IMR-90 (cell line): ENCODE data around the gene CTNS. TPM values are rescaled to one million over a fixed set of nuclear protein-coding genes. Genes with fewer than 3 reads are reported as not detected.

Experiments
- ATAC-seq: fragments of 200-7000 bp; cut with Tn5 transposase; 2 replicates; pipeline ENCODE4 v1.9.1; 2020; ENCODE audit warnings: low read depth, mild to moderate bottlenecking, moderate library complexity
- BruUV-seq: library from RNA; stranded (reverse); fragments of 400-500 nt; replicated peaks from 2 replicates; lab custom pipeline; 2021; lab: Mats Ljungman, UMichigan
- CTCF ChIA-PET: fragments of 300-600 bp; formaldehyde crosslinking; extraction: SDS; loops from one replicate; lab custom pipeline; 2021; ENCODE audit warnings: antibody characterized with exemption; lab: Yijun Ruan, JAX
- POLR2A ChIA-PET: fragments of 300-600 bp; sonication (Branson Sonifier 250); formaldehyde crosslinking; loops from one replicate; lab custom pipeline; 2022; ENCODE audit warnings: antibody characterized with exemption; ENCODE audit not compliant: unreplicated experiment; lab: Charles Lee
- DNase-seq: peaks from one replicate; pipeline ENCODE4 v3.0.0; 2013
- H2AFZ ChIP-seq: replicated peaks from 2 replicates; pipeline ENCODE3; 2013; ENCODE audit warnings: low read length, mild to moderate bottlenecking; ENCODE audit not compliant: poor library complexity
- H2AK5ac ChIP-seq: 2 replicates; pipeline ENCODE4 v1.6.1; 2013; ENCODE audit warnings: low read depth, low read length, inconsistent platforms
- H2AK9ac ChIP-seq: replicated peaks from 2 replicates; pipeline ENCODE3; 2013; ENCODE audit warnings: mild to moderate bottlenecking, low read depth, low read length, moderate library complexity; ENCODE audit not compliant: poor library complexity
- H2BK120ac ChIP-seq: 2 replicates; pipeline ENCODE4 v1.6.1; 2013; ENCODE audit warnings: low read depth, low read length, inconsistent platforms
- H2BK15ac ChIP-seq: 3 replicates; pipeline ENCODE4 v1.6.1; 2013; ENCODE audit warnings: low read depth, low read length, inconsistent platforms
- H2BK20ac ChIP-seq: 2 replicates; pipeline ENCODE4 v1.6.1; 2013; ENCODE audit warnings: low read depth, mild to moderate bottlenecking, inconsistent platforms, low read length, moderate library complexity
- H2BK5ac ChIP-seq: 2 replicates; pipeline ENCODE4 v1.6.1; 2013; ENCODE audit warnings: mild to moderate bottlenecking, low read depth, low read length, inconsistent platforms; ENCODE audit not compliant: poor library complexity, severe bottlenecking
- H3K14ac ChIP-seq: replicated peaks from 2 replicates; pipeline ENCODE4 v1.6.1; 2013; ENCODE audit warnings: low read depth, low read length, inconsistent platforms
- H3K18ac ChIP-seq: 2 replicates; pipeline ENCODE4 v1.6.1; 2013; ENCODE audit warnings: low read depth, low read length, control low read depth
- H3K23ac ChIP-seq: 2 replicates; pipeline ENCODE4 v1.6.1; 2013; ENCODE audit warnings: low read depth, low read length, inconsistent platforms
- H3K27ac ChIP-seq: 2 replicates; pipeline ENCODE4 v1.5.1; 2013; ENCODE audit warnings: mild to moderate bottlenecking, control low read depth, low read length; ENCODE audit not compliant: insufficient read depth
- H3K27me3 ChIP-seq: 2 replicates; pipeline ENCODE4 v1.6.1; 2013; ENCODE audit warnings: low read length; ENCODE audit not compliant: control insufficient read depth, insufficient read depth
- H3K36me3 ChIP-seq: 2 replicates; pipeline ENCODE4 v1.6.1; 2013; ENCODE audit warnings: low read length, mixed read lengths; ENCODE audit not compliant: control insufficient read depth, insufficient read depth
- H3K4ac ChIP-seq: 2 replicates; pipeline ENCODE4 v1.6.1; 2013; ENCODE audit warnings: low read depth, low read length, inconsistent platforms
- H3K4me1 ChIP-seq: 2 replicates; pipeline ENCODE4 v1.6.1; 2013; ENCODE audit warnings: low read length, mixed read lengths; ENCODE audit not compliant: control insufficient read depth, insufficient read depth
- H3K4me2 ChIP-seq: 2 replicates; pipeline ENCODE4 v1.6.1; 2013; ENCODE audit warnings: low read depth, mild to moderate bottlenecking, control low read depth, low read length, moderate library complexity
- H3K4me3 ChIP-seq: 2 replicates; pipeline ENCODE4 v1.5.1; 2013; ENCODE audit warnings: low read depth, mild to moderate bottlenecking, control low read depth, low read length, moderate library complexity; ENCODE audit not compliant: insufficient read depth
- H3K56ac ChIP-seq: 2 replicates; pipeline ENCODE4 v1.6.1; 2013; ENCODE audit warnings: low read length, inconsistent platforms; ENCODE audit not compliant: insufficient read depth; ENCODE audit errors: extremely low read depth
- H3K79me1 ChIP-seq, 2 experiments: 2 replicates each; pipeline ENCODE4 v1.6.1; 2013; ENCODE audit warnings: low read length in 2 of 2, inconsistent platforms in 1 of 2, low read depth in 1 of 2
- H3K9ac ChIP-seq: 2 replicates; pipeline ENCODE4 v1.6.1; 2013; ENCODE audit warnings: low read depth, low read length, control low read depth
- H3K9me1 ChIP-seq: 2 replicates; pipeline ENCODE4 v1.6.1; 2013; ENCODE audit warnings: low read length, inconsistent platforms; ENCODE audit not compliant: insufficient read depth
- H3K9me3 ChIP-seq: 2 replicates; pipeline ENCODE4 v1.6.1; 2013; ENCODE audit warnings: low read length; ENCODE audit not compliant: control insufficient read depth, insufficient read depth
- H4K20me1 ChIP-seq: 2 replicates; pipeline ENCODE4 v1.6.1; 2013; ENCODE audit warnings: low read length, inconsistent platforms; ENCODE audit not compliant: insufficient read depth
- H4K5ac ChIP-seq: 2 replicates; pipeline ENCODE4 v1.6.1; 2013; ENCODE audit warnings: mild to moderate bottlenecking, low read depth, low read length, control low read depth
- H4K8ac ChIP-seq, 2 experiments: 2 replicates each; pipeline ENCODE4 v1.6.1; 2013; ENCODE audit warnings: low read depth in 2 of 2, low read length in 2 of 2, control low read depth in 1 of 2, inconsistent platforms in 1 of 2
- H4K91ac ChIP-seq: 2 replicates; pipeline ENCODE4 v1.6.1; 2013; ENCODE audit warnings: low read depth, low read length, inconsistent platforms; ENCODE audit not compliant: insufficient read depth
- CEBPB ChIP-seq: IDR thresholded peaks from 2 replicates; pipeline ENCODE4 v1.6.1; 2012; ENCODE audit warnings: low read depth, low read length, improper control_type of control experiment
- FOS ChIP-seq: fragments of 150-350 bp; IDR thresholded peaks from 2 replicates; pipeline ENCODE4 v1.6.1; 2016; ENCODE audit warnings: low read depth, low read length
- MAFK ChIP-seq: IDR thresholded peaks from 2 replicates; pipeline ENCODE4 v1.6.1; 2012; ENCODE audit warnings: low read depth, low read length, improper control_type of control experiment
- MAZ ChIP-seq: IDR thresholded peaks from 2 replicates; pipeline ENCODE4 v1.6.1; 2012; ENCODE audit warnings: low read depth, mild to moderate bottlenecking, low read length, improper control_type of control experiment, moderate library complexity, borderline replicate concordance
- MXI1 ChIP-seq: IDR thresholded peaks from 2 replicates; pipeline ENCODE4 v1.6.1; 2012; ENCODE audit warnings: low read depth, mild to moderate bottlenecking, low read length, moderate library complexity, borderline replicate concordance
- NFE2L2 ChIP-seq: fragments of 150-350 bp; IDR thresholded peaks from 2 replicates; pipeline ENCODE4 v1.6.1; 2016; ENCODE audit warnings: low read depth, mild to moderate bottlenecking, low read length
- POLR2A ChIP-seq: IDR thresholded peaks from 2 replicates; pipeline ENCODE4 v1.6.1; 2012; ENCODE audit warnings: mild to moderate bottlenecking, low read depth, low read length
- RCOR1 ChIP-seq: IDR thresholded peaks from 2 replicates; pipeline ENCODE4 v1.6.1; 2012; ENCODE audit warnings: mild to moderate bottlenecking, low read length, improper control_type of control experiment; ENCODE audit not compliant: insufficient replicate concordance
- RFX5 ChIP-seq: IDR thresholded peaks from 2 replicates; pipeline ENCODE4 v1.8.0; 2012; ENCODE audit warnings: low read depth, mild to moderate bottlenecking, low read length, moderate library complexity
- WGBS, 2 experiments: methylation state at CpG; one replicate each; pipeline versions ENCODE4 v1.1.5 to v1.1.7; 2013; ENCODE audit warnings: missing lambda C conversion rate in 2 of 2; ENCODE audit not compliant: insufficient read length in 1 of 2; ENCODE audit errors: extremely low coverage in 2 of 2; 5-methylcytosine and 5-hydroxymethylcytosine counted together
- dilution Hi-C: fragments of 300-500 bp; cut with HindIII; formaldehyde crosslinking; loops from one replicate; pipeline ENCODE4 v1.14.3; 2018; ENCODE audit warnings: low sequenced_read_pairs; ENCODE audit not compliant: unreplicated experiment
- in situ Hi-C: fragments of 300-500 bp; cut with MboI; formaldehyde crosslinking; loops from 3 replicates; pipeline ENCODE4 v1.14.3; 2019; ENCODE audit warnings: low sequenced_read_pairs, inconsistent platforms, mixed read lengths
- intact Hi-C: fragments of 100-400 bp; cut with micrococcal nuclease; formaldehyde crosslinking; loops from 2 replicates; pipeline ENCODE4 v1.10.0; 2022
- polyA plus RNA-seq, 3 experiments: library from polyadenylated mRNA; depleted of rRNA; stranded (reverse); fragments of >200 nt; gene quantifications; 2 replicates each; pipeline ENCODE4 v1.2.3, GENCODE V29; 2012; ENCODE audit warnings: low replicate concordance in 1 of 3
- total RNA-seq: library from RNA; depleted of rRNA; stranded (reverse); fragments of >200 nt; gene quantifications from 2 replicates; pipeline ENCODE4 v1.2.3, GENCODE V29; 2012

Gene CTNS
- total and polyA plus RNA-seq, 2 of the 4 experiments (the other 2 are of a cell fraction), result 4.7 to 5.3 TPM

GRCh38 chr17:3610523-3610922 lies 26.0 kb upstream of the CTNS start:
- Histone ChIP-seq H3K4me1 (no peaks in the 10 kb centered on the region), H4K91ac (no peak overlapping the region), H3K56ac (no peak overlapping the region), H3K9me1 (0 out of 2 replicates have a peak, but pooled peaks cover 6% of the 10 kb centered on the region), H2AK9ac (no peak overlapping the region), H2BK5ac (no peak overlapping the region), H3K23ac (no peak overlapping the region), H2BK15ac (no peak overlapping the region), H4K8ac (no peak overlapping the region), H3K18ac (no peak overlapping the region), H3K9me3 (no peaks in the 10 kb centered on the region), H3K14ac (no peak overlapping the region), H3K36me3 (peaks cover 42% of the 10 kb centered on the region), H2BK20ac (no peak overlapping the region), H3K27me3 (no peaks in the 10 kb centered on the region), H4K20me1 (no peaks in the 10 kb centered on the region; the same call in 1 of the 2 replicates), H3K4ac (no peak overlapping the region), H2AFZ (no peak overlapping the region), H3K27ac (no peak overlapping the region), H3K79me1 (peaks cover 0 to 3% of the 10 kb centered on the region in 2 experiments; a peak in 2 of 4 replicates), H2BK120ac (no peak overlapping the region), H2AK5ac (no peak overlapping the region), H3K4me2 (no peak overlapping the region), H3K4me3 (no peak overlapping the region), H3K9ac (no peak overlapping the region), H4K5ac (no peak overlapping the region)
- WGBS, 2 experiments, result 100% methylated on average over 3 of the region's 14 CpGs; no CpG with 5 or more reads in 1 of the 2 experiments
- in situ Hi-C loops (no loop called here), intact Hi-C loops (no loop called here), dilution Hi-C loops (no loop called here)
- ATAC-seq (no peak), DNase-seq (no peak)
- BruUV-seq, result no TSS peak
- CTCF ChIA-PET, result no interaction called here
- POLR2A ChIA-PET, result no interaction called here
- TF ChIP-seq POLR2A (no peak), CEBPB (no peak), RFX5 (no peak), FOS (no peak), NFE2L2 (no peak), RCOR1 (no peak), MXI1 (no peak), MAZ (no peak), MAFK (no peak)
